GM23248 (cell line): ENCODE measurements around the gene MUC3A. TPM values are rescaled to one million over a fixed set of nuclear protein-coding genes. Genes with fewer than 3 reads are reported as not detected.

Experiments used
- DNase-seq: peaks from one replicate; pipeline ENCODE4 v3.0.0-alpha.2; 2015
- H2AFZ ChIP-seq: fragments of 200-600 bp; sonication (generic); 2 replicates; pipeline ENCODE4 v1.6.1; 2016; ENCODE audit warnings: antibody characterized with exemption
- H3F3A ChIP-seq: fragments of 200-600 bp; sonication (generic); 2 replicates; pipeline ENCODE4 v1.6.1; 2016; ENCODE audit warnings: mild to moderate bottlenecking, antibody characterized with exemption, mixed run types; ENCODE audit not compliant: insufficient read depth
- H3K27ac ChIP-seq: fragments of 200-600 bp; sonication (generic); 2 replicates; pipeline ENCODE4 v1.5.1; 2016; ENCODE audit warnings: mild to moderate bottlenecking
- H3K27me3 ChIP-seq: fragments of 200-600 bp; sonication (generic); replicated peaks from 2 replicates; pipeline ENCODE4 v1.6.1; 2016; ENCODE audit warnings: mild to moderate bottlenecking; ENCODE audit not compliant: insufficient read depth
- H3K36me3 ChIP-seq: fragments of 200-600 bp; sonication (generic); 2 replicates; pipeline ENCODE4 v1.6.1; 2016; ENCODE audit warnings: low read depth, mild to moderate bottlenecking
- H3K4me1 ChIP-seq: fragments of 200-600 bp; sonication (generic); 2 replicates; pipeline ENCODE4 v1.6.1; 2016; ENCODE audit warnings: mild to moderate bottlenecking; ENCODE audit not compliant: insufficient read depth
- H3K4me2 ChIP-seq: fragments of 200-600 bp; sonication (generic); one replicate; pipeline ENCODE4 v1.6.1; 2016; ENCODE audit warnings: mild to moderate bottlenecking; ENCODE audit not compliant: unreplicated experiment
- H3K4me3 ChIP-seq: fragments of 200-600 bp; sonication (generic); 2 replicates; pipeline ENCODE4 v1.5.1; 2016; ENCODE audit warnings: mild to moderate bottlenecking
- H3K79me2 ChIP-seq: fragments of 200-600 bp; sonication (generic); 2 replicates; pipeline ENCODE4 v1.6.1; 2016; ENCODE audit warnings: mild to moderate bottlenecking; ENCODE audit not compliant: insufficient read depth
- H3K9ac ChIP-seq: fragments of 200-600 bp; sonication (generic); 2 replicates; pipeline ENCODE4 v1.6.1; 2016; ENCODE audit warnings: mild to moderate bottlenecking
- H3K9me2 ChIP-seq: fragments of 200-600 bp; sonication (generic); 2 replicates; pipeline ENCODE4 v1.6.1; 2016; ENCODE audit warnings: mixed run types, mild to moderate bottlenecking, moderate library complexity; ENCODE audit not compliant: insufficient read depth
- H3K9me3 ChIP-seq: fragments of 200-600 bp; sonication (generic); one replicate; pipeline ENCODE4 v1.6.1; 2017; ENCODE audit warnings: low read depth
- H4K20me1 ChIP-seq: fragments of 200-600 bp; sonication (generic); 2 replicates; pipeline ENCODE4 v1.6.0; 2016; ENCODE audit not compliant: insufficient read depth
- EZH2 ChIP-seq: fragments of 200-600 bp; sonication (generic); IDR thresholded peaks from 2 replicates; pipeline ENCODE4 v1.6.1; 2018; ENCODE audit warnings: antibody characterized with exemption, mild to moderate bottlenecking; ENCODE audit not compliant: insufficient read depth, poor library complexity, severe bottlenecking
- EZH2phosphoT487 ChIP-seq: fragments of 200-600 bp; sonication (generic); IDR thresholded peaks from 2 replicates; pipeline ENCODE4 v1.6.1; 2018; ENCODE audit warnings: antibody characterized with exemption, moderate library complexity, mild to moderate bottlenecking, low read depth; ENCODE audit not compliant: insufficient read depth
- whole genome bisulfite sequencing, 2 experiments: methylation state at CpG; one replicate each; pipeline ENCODE4 v1.1.6; 2015 to 2017; ENCODE audit warnings: low lambda C conversion rate in 2 of 2, low coverage in 1 of 2; ENCODE audit errors: missing lambda C conversion rate in 2 of 2; 5-methylcytosine and 5-hydroxymethylcytosine counted together
- in situ Hi-C: fragments of 300-500 bp; cut with MboI; formaldehyde crosslinking; loops from 2 replicates; pipeline ENCODE4 v1.15.0; 2020
- polyA plus RNA-seq: library from polyadenylated mRNA; unstranded; fragments of >200 nt; fragmentation: Nextera tagmentation; extraction: Ambion mirVana; gene quantifications from 2 replicates; pipeline ENCODE4 v1.2.1, GENCODE V29; 2016
- total RNA-seq: library from RNA; depleted of rRNA; stranded (reverse); fragments of >200 nt; shearing (Covaris generic); gene quantifications from 2 replicates; pipeline ENCODE4 v1.2.3, GENCODE V29; 2014

MUC3A gene
- total and polyA plus RNA-seq, 2 experiments from 2014 or later, result not detected

DNA sequence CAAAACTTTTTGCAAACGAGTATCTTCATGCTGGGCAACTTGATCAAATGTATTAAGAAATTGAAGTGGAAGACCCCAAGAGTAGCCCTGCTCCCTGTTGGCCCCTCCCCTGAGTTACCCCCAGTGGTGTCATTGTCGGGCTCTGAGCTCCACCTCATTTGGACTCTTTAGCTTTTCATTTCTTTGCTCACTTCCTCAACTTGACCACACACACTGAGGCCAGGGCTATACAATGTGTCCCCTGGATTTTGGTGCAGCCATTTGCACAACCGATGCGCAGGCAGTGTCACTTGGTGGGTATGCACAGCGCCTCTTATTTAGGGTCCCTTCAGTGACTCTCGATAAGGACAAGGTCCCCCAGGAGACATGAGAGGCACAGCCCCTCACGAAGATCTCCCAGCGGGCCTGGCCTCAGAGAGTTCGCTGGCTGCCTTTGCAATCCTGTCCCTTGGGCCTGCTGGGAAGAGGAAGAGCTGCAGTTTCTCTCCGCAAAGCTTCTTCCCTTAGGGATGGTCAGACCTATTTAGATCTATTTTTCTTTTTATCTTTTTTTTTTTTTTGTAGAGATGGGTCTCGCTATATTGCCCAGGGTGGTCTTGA, 2.5 kb upstream of the MUC3A start:
- Histone ChIP-seq H3K9me3 (no peaks in the 10 kb centered on the region), H3K4me1 (no peaks in the 10 kb centered on the region), H3K9me2 (no peaks in the 10 kb centered on the region), H3K79me2 (no peaks in the 10 kb centered on the region), H2AFZ (no peak overlapping the region), H3K36me3 (no peaks in the 10 kb centered on the region), H3K9ac (no peak overlapping the region), H3K4me2 (no peak overlapping the region), H3F3A (peaks cover 8% of the 10 kb centered on the region; the same call in 1 of the 2 replicates), H3K4me3 (no peak overlapping the region), H3K27ac (no peak overlapping the region), H3K27me3 (peaks cover 4% of the 10 kb centered on the region), H4K20me1 (no peaks in the 10 kb centered on the region)
- in situ Hi-C loops, result no loop called here
- no peak for DNase-seq
- 53 to 55% methylated on average over 11 of the region's 11 CpGs for WGBS, 2 experiments
- TF ChIP-seq EZH2 (no peak), EZH2phosphoT487 (no peak)

DNA sequence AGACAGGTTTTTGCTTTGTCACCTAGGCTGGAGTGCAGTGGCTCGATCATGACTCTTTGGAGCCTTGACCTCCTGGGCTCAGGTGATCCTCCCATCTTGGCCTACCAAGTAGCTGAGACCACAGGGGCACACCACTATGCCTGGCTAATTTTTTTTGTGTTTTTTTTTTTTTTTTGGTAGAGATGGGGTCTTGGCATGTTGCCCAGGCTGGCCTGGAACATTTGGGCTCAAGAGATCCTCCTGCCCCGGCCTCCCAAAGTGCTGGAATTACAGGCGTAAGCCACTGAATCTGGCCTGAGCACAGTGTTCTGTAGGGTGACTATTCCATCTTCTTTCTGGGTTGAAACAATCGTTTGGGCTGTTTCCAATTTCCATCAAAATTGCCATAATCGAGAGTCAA, 1.5 kb upstream of the MUC3A start:
- WGBS, 2 experiments, result 49% methylated on average over 5 of the region's 5 CpGs
- H3K9me3 ChIP-seq, result no peaks in the 10 kb centered on the region

DNA sequence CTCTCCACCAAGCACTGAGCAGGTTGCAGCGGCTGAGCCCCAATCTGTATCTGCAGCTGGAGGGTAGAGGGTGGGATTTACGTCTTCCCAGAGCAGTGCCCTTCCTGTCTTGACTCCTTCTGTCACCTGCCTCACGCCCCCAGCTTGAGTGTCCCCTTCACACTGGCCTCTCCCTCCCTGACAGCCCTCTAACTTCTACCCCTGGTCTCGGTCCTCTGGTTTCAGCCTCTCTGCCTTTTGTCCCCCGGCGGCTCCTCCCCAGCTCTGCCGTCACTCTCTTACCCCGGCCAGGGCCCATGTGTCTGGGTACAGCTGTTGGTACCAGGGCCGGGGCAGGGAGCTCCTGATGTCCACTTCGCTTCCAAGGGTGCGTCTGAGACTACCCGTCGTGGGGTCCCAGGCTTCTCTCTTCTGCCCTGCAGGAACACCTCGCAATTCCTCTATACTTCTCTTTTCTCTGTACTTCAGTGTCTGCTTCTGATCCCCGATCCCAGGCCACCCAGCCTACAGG, 654 bp downstream of the MUC3A start:
- Histone ChIP-seq H3K4me1 (no peaks in the 10 kb centered on the region), H3K36me3 (no peaks in the 10 kb centered on the region), H3K27me3 (no peaks in the 10 kb centered on the region; the same call in none of the 2 replicates), H3K79me2 (no peaks in the 10 kb centered on the region), H4K20me1 (no peaks in the 10 kb centered on the region), H3K4me2 (no peak overlapping the region), H3K27ac (no peak overlapping the region), H3K9me2 (no peaks in the 10 kb centered on the region), H3K9me3 (no peaks in the 10 kb centered on the region), H2AFZ (no peak overlapping the region), H3F3A (no peaks in the 10 kb centered on the region), H3K4me3 (no peak overlapping the region), H3K9ac (no peak overlapping the region)
- 32 to 37% methylated on average over 15 of the region's 15 CpGs for WGBS, 2 experiments
- in situ Hi-C loops, result no loop called here
- TF ChIP-seq EZH2phosphoT487 (no peak), EZH2 (no peak)
- DNase-seq, result no peak

More for the DNA sequence above, 1.5 kb upstream of the MUC3A start:
- H2AFZ ChIP-seq, result no peak overlapping the region
- H3K27me3 ChIP-seq, result peaks cover 4% of the 10 kb centered on the region
- DNase-seq, result no peak
- no peaks in the 10 kb centered on the region for H3K9me2 ChIP-seq
- H3K4me3 ChIP-seq, result no peak overlapping the region
- H3F3A ChIP-seq, result no peaks in the 10 kb centered on the region
- TF ChIP-seq EZH2phosphoT487, result no peak
- no peak for TF ChIP-seq EZH2
- no peaks in the 10 kb centered on the region for H4K20me1 ChIP-seq
- in situ Hi-C loops, result no loop called here
- H3K27ac ChIP-seq, result no peak overlapping the region
- H3K9ac ChIP-seq, result no peak overlapping the region
- no peaks in the 10 kb centered on the region for H3K36me3 ChIP-seq
- no peak overlapping the region for H3K4me2 ChIP-seq
- H3K79me2 ChIP-seq, result no peaks in the 10 kb centered on the region
- H3K4me1 ChIP-seq, result no peaks in the 10 kb centered on the region

DNA sequence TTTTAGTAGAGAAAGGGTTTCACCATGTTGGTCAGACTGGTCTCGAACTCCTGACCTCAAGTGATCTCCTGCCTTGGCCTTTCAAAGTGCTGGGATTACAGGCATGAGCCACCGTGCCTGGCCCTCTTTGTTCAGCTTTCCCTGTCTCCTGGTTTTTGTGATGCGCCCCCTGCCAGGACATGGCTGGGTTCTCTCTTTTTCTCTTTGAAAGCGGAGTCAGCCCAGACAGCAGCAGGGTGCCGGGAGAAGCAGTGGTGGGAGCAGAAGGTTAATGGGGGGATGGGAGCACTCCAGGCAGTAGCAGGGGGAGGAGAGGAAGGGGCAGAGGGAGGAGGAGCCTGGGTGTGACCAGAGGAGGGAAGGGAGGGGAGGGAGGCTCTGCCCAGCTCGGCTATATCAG, 1.8 kb downstream of the MUC3A start:
- in situ Hi-C loops, result no loop called here
- TF ChIP-seq EZH2, result no peak
- TF ChIP-seq EZH2phosphoT487, result no peak
- no peaks in the 10 kb centered on the region; the same call in none of the 2 replicates for H3K27me3 ChIP-seq

More for the DNA sequence above, 1.8 kb downstream of the MUC3A start:
- 33 to 39% methylated on average over 5 to 6 of the region's 6 CpGs for WGBS, 2 experiments
- Histone ChIP-seq H3K4me3 (no peak overlapping the region), H3K79me2 (no peaks in the 10 kb centered on the region), H3K36me3 (no peaks in the 10 kb centered on the region), H3K9me3 (no peaks in the 10 kb centered on the region), H3K9ac (no peak overlapping the region), H3K9me2 (no peaks in the 10 kb centered on the region), H3K4me2 (no peak overlapping the region), H3K27ac (no peak overlapping the region), H3K4me1 (no peaks in the 10 kb centered on the region), H4K20me1 (no peaks in the 10 kb centered on the region), H3F3A (no peaks in the 10 kb centered on the region), H2AFZ (no peak overlapping the region)
- no peak for DNase-seq
